ENCODE results near the gene IGF2BP1. TPM values are rescaled to one million over a fixed set of nuclear protein-coding genes. Genes with fewer than 3 reads are reported as not detected.

The IGF2BP1 gene
- total and polyA plus RNA-seq, 2 donors, result 0.07 to 10.9 TPM

GRCh38 chr17:49015179-49015923, 18.2 kb downstream of the IGF2BP1 start:
- peaks cover 0 to 16% of the 10 kb centered on the region in 2 donors for H3K4me1 ChIP-seq (ENCODE audit: control insufficient read depth in 2 of 2, insufficient read depth in 2 of 2, low read length in 2 of 2)
- H3K27ac ChIP-seq (ENCODE audit: low read depth in 1 of 2, low read length in 1 of 2), result no peak overlapping the region
- H3K4me3 ChIP-seq (ENCODE audit: low read length in 2 of 2), result no peak overlapping the region
- 91% methylated on average over 22 of the region's 22 CpGs for WGBS
- peaks cover 0 to 13% of the 10 kb centered on the region in 2 donors for H3K27me3 ChIP-seq (ENCODE audit: control insufficient read depth in 2 of 2, insufficient read depth in 1 of 2, low read length in 1 of 2)
- DNase-seq (ENCODE audit: low read depth in 6 of 9, low spot score in 9 of 9), result no peak
- peaks cover 0 to 5% of the 10 kb centered on the region in 2 donors for H3K36me3 ChIP-seq (ENCODE audit: control insufficient read depth in 2 of 2, insufficient read depth in 2 of 2, low read length in 1 of 2)
- no peaks in the 10 kb centered on the region for H3K9me3 ChIP-seq (ENCODE audit: control insufficient read depth in 2 of 2, insufficient read depth in 1 of 2, low read length in 1 of 2)

- Histone ChIP-seq H3K27ac (ENCODE audit: low read depth in 1 of 2, low read length in 1 of 2) (no peak overlapping the region), H3K27me3 (ENCODE audit: control insufficient read depth in 2 of 2, insufficient read depth in 1 of 2, low read length in 1 of 2) (peaks cover 0 to 13% of the 10 kb centered on the region in 2 donors), H3K4me3 (ENCODE audit: low read length in 2 of 2) (no peak overlapping the region), H3K4me1 (ENCODE audit: control insufficient read depth in 2 of 2, insufficient read depth in 2 of 2, low read length in 2 of 2) (peaks cover 0 to 16% of the 10 kb centered on the region in 2 donors), H3K36me3 (ENCODE audit: control insufficient read depth in 2 of 2, insufficient read depth in 2 of 2, low read length in 1 of 2) (peaks cover 0 to 5% of the 10 kb centered on the region in 2 donors), H3K9me3 (ENCODE audit: control insufficient read depth in 2 of 2, insufficient read depth in 1 of 2, low read length in 1 of 2) (no peaks in the 10 kb centered on the region)
- no peak for DNase-seq (ENCODE audit: low read depth in 6 of 9, low spot score in 9 of 9)
- 85% methylated on average over 11 of the region's 11 CpGs for WGBS
Measured at GRCh38 chr17:49015924-49016774, 19.0 kb downstream of the IGF2BP1 start.

GRCh38 chr17:49016775-49017463, 19.7 kb downstream of the IGF2BP1 start:
- Histone ChIP-seq H3K4me3 (ENCODE audit: low read length in 2 of 2) (no peak overlapping the region), H3K4me1 (ENCODE audit: control insufficient read depth in 2 of 2, insufficient read depth in 2 of 2, low read length in 2 of 2) (peaks cover 0 to 16% of the 10 kb centered on the region in 2 donors), H3K27me3 (ENCODE audit: control insufficient read depth in 2 of 2, insufficient read depth in 1 of 2, low read length in 1 of 2) (peaks cover 0 to 10% of the 10 kb centered on the region in 2 donors), H3K36me3 (ENCODE audit: control insufficient read depth in 2 of 2, insufficient read depth in 2 of 2, low read length in 1 of 2) (peaks cover 0 to 6% of the 10 kb centered on the region in 2 donors), H3K27ac (ENCODE audit: low read depth in 1 of 2, low read length in 1 of 2) (no peak overlapping the region), H3K9me3 (ENCODE audit: control insufficient read depth in 2 of 2, insufficient read depth in 1 of 2, low read length in 1 of 2) (no peaks in the 10 kb centered on the region)
- 79% methylated on average over 16 of the region's 16 CpGs for WGBS
- DNase-seq (ENCODE audit: low read depth in 6 of 9, low spot score in 9 of 9), result no peak

GRCh38 chr17:49018116-49018612, 21.0 kb downstream of the IGF2BP1 start:
- WGBS, result 94% methylated on average over 4 of the region's 4 CpGs
- H3K9me3 ChIP-seq (ENCODE audit: control insufficient read depth in 2 of 2, insufficient read depth in 1 of 2, low read length in 1 of 2), result no peaks in the 10 kb centered on the region
- peaks cover 0 to 13% of the 10 kb centered on the region in 2 donors for H3K36me3 ChIP-seq (ENCODE audit: control insufficient read depth in 2 of 2, insufficient read depth in 2 of 2, low read length in 1 of 2)
- H3K27ac ChIP-seq (ENCODE audit: low read depth in 1 of 2, low read length in 1 of 2), result no peak overlapping the region
- DNase-seq (ENCODE audit: low read depth in 6 of 9, low spot score in 9 of 9), result no peak
- H3K27me3 ChIP-seq (ENCODE audit: control insufficient read depth in 2 of 2, insufficient read depth in 1 of 2, low read length in 1 of 2), result peaks cover 0 to 7% of the 10 kb centered on the region in 2 donors
- no peak overlapping the region for H3K4me3 ChIP-seq (ENCODE audit: low read length in 2 of 2)
- H3K4me1 ChIP-seq (ENCODE audit: control insufficient read depth in 2 of 2, insufficient read depth in 2 of 2, low read length in 2 of 2), result peaks cover 0 to 15% of the 10 kb centered on the region in 2 donors

- WGBS, result 100% methylated on average over 1 of the region's 1 CpG
- peaks cover 0 to 16% of the 10 kb centered on the region in 2 donors for H3K36me3 ChIP-seq (ENCODE audit: control insufficient read depth in 2 of 2, insufficient read depth in 2 of 2, low read length in 1 of 2)
- H3K4me3 ChIP-seq (ENCODE audit: low read length in 2 of 2), result no peak overlapping the region
- DNase-seq (ENCODE audit: low read depth in 6 of 9, low spot score in 9 of 9), result no peak
- H3K27me3 ChIP-seq (ENCODE audit: control insufficient read depth in 2 of 2, insufficient read depth in 1 of 2, low read length in 1 of 2), result peaks cover 0 to 1% of the 10 kb centered on the region in 2 donors
- no peak overlapping the region for H3K27ac ChIP-seq (ENCODE audit: low read depth in 1 of 2, low read length in 1 of 2)
- no peaks in the 10 kb centered on the region for H3K9me3 ChIP-seq (ENCODE audit: control insufficient read depth in 2 of 2, insufficient read depth in 1 of 2, low read length in 1 of 2)
- peaks cover 0 to 9% of the 10 kb centered on the region in 2 donors for H3K4me1 ChIP-seq (ENCODE audit: control insufficient read depth in 2 of 2, insufficient read depth in 2 of 2, low read length in 2 of 2)
Measured at GRCh38 chr17:49018748-49019147, 21.6 kb downstream of the IGF2BP1 start.

GRCh38 chr17:49020609-49021008, 23.4 kb downstream of the IGF2BP1 start:
- no peaks in the 10 kb centered on the region for H3K4me1 ChIP-seq (ENCODE audit: control insufficient read depth in 2 of 2, insufficient read depth in 2 of 2, low read length in 2 of 2)
- 92% methylated on average over 8 of the region's 8 CpGs for WGBS
- H3K36me3 ChIP-seq (ENCODE audit: control insufficient read depth in 2 of 2, insufficient read depth in 2 of 2, low read length in 1 of 2), result peaks cover 0 to 22% of the 10 kb centered on the region in 2 donors
- no peak overlapping the region for H3K4me3 ChIP-seq (ENCODE audit: low read length in 2 of 2)
- H3K27ac ChIP-seq (ENCODE audit: low read depth in 1 of 2, low read length in 1 of 2), result no peak overlapping the region
- H3K9me3 ChIP-seq (ENCODE audit: control insufficient read depth in 2 of 2, insufficient read depth in 1 of 2, low read length in 1 of 2), result no peaks in the 10 kb centered on the region
- H3K27me3 ChIP-seq (ENCODE audit: control insufficient read depth in 2 of 2, insufficient read depth in 1 of 2, low read length in 1 of 2), result no peaks in the 10 kb centered on the region
- no peak for DNase-seq (ENCODE audit: low read depth in 6 of 9, low spot score in 9 of 9)

GRCh38 chr17:49021095-49021767, 24.0 kb downstream of the IGF2BP1 start:
- no peak for DNase-seq (ENCODE audit: low read depth in 6 of 9, low spot score in 9 of 9)
- no peak overlapping the region for H3K27ac ChIP-seq (ENCODE audit: low read depth in 1 of 2, low read length in 1 of 2)

GRCh38 chr17:49021768-49022103, 24.6 kb downstream of the IGF2BP1 start:
- DNase-seq (ENCODE audit: low read depth in 6 of 9, low spot score in 9 of 9), result no peak
- no peaks in the 10 kb centered on the region for H3K27me3 ChIP-seq (ENCODE audit: control insufficient read depth in 2 of 2, insufficient read depth in 1 of 2, low read length in 1 of 2)
- peaks cover 0 to 30% of the 10 kb centered on the region in 2 donors for H3K36me3 ChIP-seq (ENCODE audit: control insufficient read depth in 2 of 2, insufficient read depth in 2 of 2, low read length in 1 of 2)
- H3K27ac ChIP-seq (ENCODE audit: low read depth in 1 of 2, low read length in 1 of 2), result no peak overlapping the region
- H3K4me1 ChIP-seq (ENCODE audit: control insufficient read depth in 2 of 2, insufficient read depth in 2 of 2, low read length in 2 of 2), result no peaks in the 10 kb centered on the region
- H3K9me3 ChIP-seq (ENCODE audit: control insufficient read depth in 2 of 2, insufficient read depth in 1 of 2, low read length in 1 of 2), result no peaks in the 10 kb centered on the region
- no peak overlapping the region for H3K4me3 ChIP-seq (ENCODE audit: low read length in 2 of 2)
- WGBS, result 95% methylated on average over 2 of the region's 2 CpGs

More at GRCh38 chr17:49021095-49021767, 24.0 kb downstream of the IGF2BP1 start:
- Histone ChIP-seq H3K4me3 (ENCODE audit: low read length in 2 of 2) (no peak overlapping the region), H3K36me3 (ENCODE audit: control insufficient read depth in 2 of 2, insufficient read depth in 2 of 2, low read length in 1 of 2) (peaks cover 0 to 28% of the 10 kb centered on the region in 2 donors), H3K27me3 (ENCODE audit: control insufficient read depth in 2 of 2, insufficient read depth in 1 of 2, low read length in 1 of 2) (no peaks in the 10 kb centered on the region), H3K4me1 (ENCODE audit: control insufficient read depth in 2 of 2, insufficient read depth in 2 of 2, low read length in 2 of 2) (no peaks in the 10 kb centered on the region), H3K9me3 (ENCODE audit: control insufficient read depth in 2 of 2, insufficient read depth in 1 of 2, low read length in 1 of 2) (no peaks in the 10 kb centered on the region)
- 88% methylated on average over 5 of the region's 5 CpGs for WGBS
